Measurements from ENCODE around the gene NTM.

DNA sequence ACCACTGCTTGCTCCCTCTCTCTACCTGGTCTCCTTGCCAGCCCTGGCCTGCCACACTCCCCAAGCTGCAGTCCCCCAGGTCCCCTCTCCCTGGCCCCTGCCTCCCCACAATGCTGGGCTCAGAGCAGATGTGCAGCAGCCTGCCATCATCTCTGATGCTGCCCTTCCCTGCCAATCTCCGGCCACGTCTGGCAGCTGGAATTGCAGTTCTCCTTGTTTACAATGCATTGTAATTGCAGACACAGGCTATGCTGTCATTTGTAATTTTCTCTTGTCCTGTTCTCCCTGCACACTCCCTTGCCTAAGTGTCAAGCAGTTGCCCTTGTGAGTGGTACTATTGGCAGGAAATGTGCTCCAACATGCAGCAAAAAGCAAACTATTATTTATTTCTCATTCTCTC lies 222.3 kb downstream of the NTM start:
- TF ChIP-seq, protein P1, sequence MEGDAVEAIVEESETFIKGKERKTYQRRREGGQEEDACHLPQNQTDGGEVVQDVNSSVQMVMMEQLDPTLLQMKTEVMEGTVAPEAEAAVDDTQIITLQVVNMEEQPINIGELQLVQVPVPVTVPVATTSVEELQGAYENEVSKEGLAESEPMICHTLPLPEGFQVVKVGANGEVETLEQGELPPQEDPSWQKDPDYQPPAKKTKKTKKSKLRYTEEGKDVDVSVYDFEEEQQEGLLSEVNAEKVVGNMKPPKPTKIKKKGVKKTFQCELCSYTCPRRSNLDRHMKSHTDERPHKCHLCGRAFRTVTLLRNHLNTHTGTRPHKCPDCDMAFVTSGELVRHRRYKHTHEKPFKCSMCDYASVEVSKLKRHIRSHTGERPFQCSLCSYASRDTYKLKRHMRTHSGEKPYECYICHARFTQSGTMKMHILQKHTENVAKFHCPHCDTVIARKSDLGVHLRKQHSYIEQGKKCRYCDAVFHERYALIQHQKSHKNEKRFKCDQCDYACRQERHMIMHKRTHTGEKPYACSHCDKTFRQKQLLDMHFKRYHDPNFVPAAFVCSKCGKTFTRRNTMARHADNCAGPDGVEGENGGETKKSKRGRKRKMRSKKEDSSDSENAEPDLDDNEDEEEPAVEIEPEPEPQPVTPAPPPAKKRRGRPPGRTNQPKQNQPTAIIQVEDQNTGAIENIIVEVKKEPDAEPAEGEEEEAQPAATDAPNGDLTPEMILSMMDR (optimal IDR thresholded peaks at IDR 0.05 in 1 of 3, IDR thresholded peaks at IDR 0.05 in 1 of 3, conservative IDR thresholded peaks at IDR 0.05 in 1 of 3; ENCODE audit: extremely low read depth in 1 of 3, insufficient read depth in 2 of 3, low read length in 3 of 3): no peak
- no peak for TF ChIP-seq EZH2 (IDR thresholded peaks at IDR 0.05; ENCODE audit: low read length)
